HG02763 (cell line): Measurements from ENCODE around the gene C3orf49.
A peak's percentile ranks its signal among the peaks of the same experiment; 100 is the strongest.

Experiments used
- ATAC-seq: cut with Tn5 transposase; IDR thresholded peaks from one replicate; pipeline ENCODE4 v1.9.1; 2021; ENCODE audit warnings: mild to moderate bottlenecking, moderate library complexity; ENCODE audit not compliant: unreplicated experiment

Gene C3orf49

DNA sequence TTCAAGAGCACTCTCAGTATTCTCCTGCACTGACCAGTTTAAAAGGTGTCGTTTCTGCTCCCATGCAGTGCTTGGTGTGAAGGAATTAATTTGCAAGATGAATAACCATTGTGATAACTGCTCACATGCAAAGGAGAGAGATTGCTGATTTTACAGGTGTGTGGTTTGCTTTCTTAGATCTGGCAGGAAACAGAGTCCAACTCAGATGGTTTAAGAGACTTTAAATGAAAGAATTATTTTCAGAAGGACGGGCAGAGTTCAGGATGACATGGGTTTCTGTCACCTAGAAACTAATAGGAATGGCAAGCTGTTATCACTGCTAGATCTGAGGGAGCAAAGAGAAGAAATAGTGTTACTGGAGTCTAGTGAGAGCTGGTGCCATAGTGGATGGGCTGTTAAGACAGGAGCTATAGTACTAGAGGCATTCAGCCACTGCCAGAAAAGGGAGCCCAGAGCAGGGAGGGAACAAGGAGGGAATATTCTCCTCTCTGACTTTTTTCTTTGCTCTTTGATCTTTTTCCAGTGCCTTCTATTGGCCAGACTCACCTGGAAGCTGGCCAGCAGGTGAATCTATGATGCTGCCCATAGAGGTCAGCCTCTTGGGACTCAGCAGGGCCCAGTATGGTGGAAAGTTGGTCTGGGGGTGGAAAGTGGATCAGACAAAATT, 59.4 kb downstream of the C3orf49 start:
- ATAC-seq: no peak

DNA sequence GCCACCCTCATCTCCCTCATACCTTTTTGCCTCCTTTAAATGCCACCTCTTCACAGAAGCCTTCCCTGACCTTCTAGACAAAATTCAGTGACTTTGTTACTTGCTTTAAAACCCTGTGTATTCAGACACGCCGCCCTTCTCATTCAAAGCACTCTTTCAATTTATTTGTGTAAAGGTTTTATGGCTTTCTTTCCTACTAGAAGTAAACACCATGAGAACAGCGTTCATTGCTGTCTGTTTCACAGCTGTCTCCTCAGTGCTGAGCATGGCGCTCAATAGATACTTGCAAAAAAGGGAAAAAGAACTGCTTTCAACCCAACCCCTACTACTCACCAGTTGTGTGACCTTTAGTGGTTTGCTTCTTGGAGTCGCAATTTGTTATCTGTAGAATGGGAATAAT, 61.6 kb downstream of the C3orf49 start:
- no peak for ATAC-seq

GRCh38 chr3:63886858-63887257, 67.8 kb downstream of the C3orf49 start:
- no peak for ATAC-seq

GRCh38 chr3:63891518-63891917, 72.4 kb downstream of the C3orf49 start:
- no peak for ATAC-seq

DNA sequence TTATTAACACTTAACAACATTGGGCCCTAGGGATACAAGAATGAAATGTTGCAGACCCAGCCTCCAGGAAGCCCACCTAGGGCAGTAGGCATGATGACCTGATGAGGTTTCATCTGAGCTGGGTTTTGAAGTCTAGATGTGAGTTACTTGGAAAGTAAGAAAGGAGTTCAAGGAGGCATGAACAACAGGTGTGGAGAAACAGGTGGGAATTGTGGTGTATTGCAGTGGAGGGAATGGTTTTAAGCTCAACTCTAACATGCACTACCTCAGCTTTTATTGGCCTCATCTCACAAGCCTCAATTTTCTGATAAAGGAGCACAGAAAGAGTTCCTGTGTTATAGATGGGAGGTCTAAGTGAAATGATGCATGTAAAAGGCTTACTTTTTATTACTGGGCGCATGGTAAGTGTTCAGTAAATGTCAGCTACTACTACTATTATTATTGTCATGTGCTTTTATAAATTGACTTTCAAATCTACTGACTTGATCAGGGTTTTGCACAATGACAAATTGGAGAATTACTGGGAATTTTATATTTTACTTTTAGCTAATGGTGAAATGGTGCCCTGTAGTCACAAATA, 73.8 kb downstream of the C3orf49 start:
- ATAC-seq: no peak

DNA sequence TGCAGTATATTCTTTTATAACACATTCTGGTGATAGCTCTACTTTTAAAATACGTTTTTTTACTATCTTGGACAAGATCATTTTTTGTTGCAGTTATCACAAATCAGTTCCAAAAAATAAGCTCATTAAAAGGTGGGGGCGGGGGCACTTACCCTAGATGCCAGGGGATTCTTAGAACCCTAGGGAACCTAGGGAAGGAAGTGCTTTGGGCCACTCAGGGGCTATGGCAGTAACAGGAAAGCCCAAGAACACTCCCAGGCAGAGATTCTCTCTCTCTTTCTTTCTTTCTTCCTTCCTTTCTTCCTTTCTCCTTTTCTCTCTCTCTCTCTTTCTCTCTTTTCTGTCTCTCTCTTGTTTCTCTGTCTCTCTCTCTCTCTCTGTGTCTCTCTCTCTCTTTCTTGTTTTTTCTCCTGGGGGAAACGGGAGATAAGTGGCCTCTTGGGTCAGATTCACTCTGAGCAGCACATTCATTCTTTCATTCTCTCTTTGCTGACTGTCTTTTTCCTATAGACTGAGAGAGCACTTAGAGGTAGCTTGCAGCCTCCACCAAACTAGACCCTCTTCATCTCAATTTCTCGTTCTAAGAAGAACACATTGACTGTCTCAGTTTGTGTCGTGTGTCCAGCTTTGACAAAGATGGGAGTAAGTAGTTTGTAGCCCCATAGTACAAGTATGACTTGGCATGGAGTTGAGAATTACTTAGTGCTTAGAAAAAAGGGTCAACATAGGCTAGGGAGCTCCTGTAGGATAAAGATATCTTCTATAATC, 76.5 kb downstream of the C3orf49 start:
- ATAC-seq: no peak

GRCh38 chr3:63896332-63897030, 77.4 kb downstream of the C3orf49 start:
- peak; percentile 65 for ATAC-seq
